ENCODE results near the gene SDR42E2.

SDR42E2 gene

GRCh38 chr16:22161999-22162655, at the start of gene SDR42E2:
SDR42E2 (plus strand) TSS chr16:22162506; CDS start chr16:22165583, 3,077 bp downstream.
- H3K27ac ChIP-seq = no peak within 1 kb of the TSS
- no peak for TF ChIP-seq CTCF (conservative IDR thresholded peaks at IDR 0.05)

- no peak for TF ChIP-seq CTCF (conservative IDR thresholded peaks at IDR 0.05)
- H3K27ac ChIP-seq = no peak overlapping the region
Measured at GRCh38 chr16:22116095-22116700, 46.1 kb upstream of the SDR42E2 start.

GRCh38 chr16:22117609-22118008, 44.7 kb upstream of the SDR42E2 start:
- no peak overlapping the region for H3K27ac ChIP-seq
- TF ChIP-seq CTCF (conservative IDR thresholded peaks at IDR 0.05) = no peak

- no peak overlapping the region for H3K27ac ChIP-seq
- no peak for TF ChIP-seq CTCF (conservative IDR thresholded peaks at IDR 0.05)
Measured at GRCh38 chr16:22120440-22120839, 41.9 kb upstream of the SDR42E2 start.

GRCh38 chr16:22122239-22122638, 40.1 kb upstream of the SDR42E2 start:
- no peak for TF ChIP-seq CTCF (conservative IDR thresholded peaks at IDR 0.05)
- H3K27ac ChIP-seq = no peak overlapping the region

GRCh38 chr16:22123146-22123545, 39.2 kb upstream of the SDR42E2 start:
- no peak for TF ChIP-seq CTCF (conservative IDR thresholded peaks at IDR 0.05)
- H3K27ac ChIP-seq = no peak overlapping the region

GRCh38 chr16:22123759-22124490, 38.4 kb upstream of the SDR42E2 start:
- no peak for TF ChIP-seq CTCF (conservative IDR thresholded peaks at IDR 0.05)
- H3K27ac ChIP-seq = no peak overlapping the region
